IMR-90 (cell line): ENCODE measurements around the gene SLC39A11. TPM values are rescaled to one million over a fixed set of nuclear protein-coding genes. Genes with fewer than 3 reads are reported as not detected.
A peak's percentile ranks its signal among the peaks of the same experiment; 100 is the strongest.

Experiments
- ATAC-seq: fragments of 200-7000 bp; cut with Tn5 transposase; 2 replicates; pipeline ENCODE4 v1.9.1; 2020; ENCODE audit warnings: low read depth, mild to moderate bottlenecking, moderate library complexity
- BruUV-seq: library from RNA; stranded (reverse); fragments of 400-500 nt; replicated peaks from 2 replicates; lab custom pipeline; 2021; lab: Mats Ljungman, UMichigan
- CTCF ChIA-PET: fragments of 300-600 bp; formaldehyde crosslinking; extraction: SDS; loops from one replicate; lab custom pipeline; 2021; ENCODE audit warnings: antibody characterized with exemption; lab: Yijun Ruan, JAX
- POLR2A ChIA-PET: fragments of 300-600 bp; sonication (Branson Sonifier 250); formaldehyde crosslinking; loops from one replicate; lab custom pipeline; 2022; ENCODE audit warnings: antibody characterized with exemption; ENCODE audit not compliant: unreplicated experiment; lab: Charles Lee
- DNase-seq: peaks from one replicate; pipeline ENCODE4 v3.0.0; 2013
- H2AFZ ChIP-seq: replicated peaks from 2 replicates; pipeline ENCODE3; 2013; ENCODE audit warnings: low read length, mild to moderate bottlenecking; ENCODE audit not compliant: poor library complexity
- H2AK5ac ChIP-seq: 2 replicates; pipeline ENCODE4 v1.6.1; 2013; ENCODE audit warnings: low read depth, low read length, inconsistent platforms
- H2AK9ac ChIP-seq: replicated peaks from 2 replicates; pipeline ENCODE3; 2013; ENCODE audit warnings: mild to moderate bottlenecking, low read depth, low read length, moderate library complexity; ENCODE audit not compliant: poor library complexity
- H2BK120ac ChIP-seq: 2 replicates; pipeline ENCODE4 v1.6.1; 2013; ENCODE audit warnings: low read depth, low read length, inconsistent platforms
- H2BK15ac ChIP-seq: 3 replicates; pipeline ENCODE4 v1.6.1; 2013; ENCODE audit warnings: low read depth, low read length, inconsistent platforms
- H2BK20ac ChIP-seq: 2 replicates; pipeline ENCODE4 v1.6.1; 2013; ENCODE audit warnings: low read depth, mild to moderate bottlenecking, inconsistent platforms, low read length, moderate library complexity
- H2BK5ac ChIP-seq: 2 replicates; pipeline ENCODE4 v1.6.1; 2013; ENCODE audit warnings: mild to moderate bottlenecking, low read depth, low read length, inconsistent platforms; ENCODE audit not compliant: poor library complexity, severe bottlenecking
- H3K14ac ChIP-seq: replicated peaks from 2 replicates; pipeline ENCODE4 v1.6.1; 2013; ENCODE audit warnings: low read depth, low read length, inconsistent platforms
- H3K18ac ChIP-seq: 2 replicates; pipeline ENCODE4 v1.6.1; 2013; ENCODE audit warnings: low read depth, low read length, control low read depth
- H3K23ac ChIP-seq: 2 replicates; pipeline ENCODE4 v1.6.1; 2013; ENCODE audit warnings: low read depth, low read length, inconsistent platforms
- H3K27ac ChIP-seq: 2 replicates; pipeline ENCODE4 v1.5.1; 2013; ENCODE audit warnings: mild to moderate bottlenecking, control low read depth, low read length; ENCODE audit not compliant: insufficient read depth
- H3K27me3 ChIP-seq: 2 replicates; pipeline ENCODE4 v1.6.1; 2013; ENCODE audit warnings: low read length; ENCODE audit not compliant: control insufficient read depth, insufficient read depth
- H3K36me3 ChIP-seq: 2 replicates; pipeline ENCODE4 v1.6.1; 2013; ENCODE audit warnings: low read length, mixed read lengths; ENCODE audit not compliant: control insufficient read depth, insufficient read depth
- H3K4ac ChIP-seq: 2 replicates; pipeline ENCODE4 v1.6.1; 2013; ENCODE audit warnings: low read depth, low read length, inconsistent platforms
- H3K4me1 ChIP-seq: 2 replicates; pipeline ENCODE4 v1.6.1; 2013; ENCODE audit warnings: low read length, mixed read lengths; ENCODE audit not compliant: control insufficient read depth, insufficient read depth
- H3K4me2 ChIP-seq: 2 replicates; pipeline ENCODE4 v1.6.1; 2013; ENCODE audit warnings: low read depth, mild to moderate bottlenecking, control low read depth, low read length, moderate library complexity
- H3K4me3 ChIP-seq: 2 replicates; pipeline ENCODE4 v1.5.1; 2013; ENCODE audit warnings: low read depth, mild to moderate bottlenecking, control low read depth, low read length, moderate library complexity; ENCODE audit not compliant: insufficient read depth
- H3K56ac ChIP-seq: 2 replicates; pipeline ENCODE4 v1.6.1; 2013; ENCODE audit warnings: low read length, inconsistent platforms; ENCODE audit not compliant: insufficient read depth; ENCODE audit errors: extremely low read depth
- H3K79me1 ChIP-seq, 2 experiments: 2 replicates each; pipeline ENCODE4 v1.6.1; 2013; ENCODE audit warnings: low read length in 2 of 2, inconsistent platforms in 1 of 2, low read depth in 1 of 2
- H3K9ac ChIP-seq: 2 replicates; pipeline ENCODE4 v1.6.1; 2013; ENCODE audit warnings: low read depth, low read length, control low read depth
- H3K9me1 ChIP-seq: 2 replicates; pipeline ENCODE4 v1.6.1; 2013; ENCODE audit warnings: low read length, inconsistent platforms; ENCODE audit not compliant: insufficient read depth
- H3K9me3 ChIP-seq: 2 replicates; pipeline ENCODE4 v1.6.1; 2013; ENCODE audit warnings: low read length; ENCODE audit not compliant: control insufficient read depth, insufficient read depth
- H4K20me1 ChIP-seq: 2 replicates; pipeline ENCODE4 v1.6.1; 2013; ENCODE audit warnings: low read length, inconsistent platforms; ENCODE audit not compliant: insufficient read depth
- H4K5ac ChIP-seq: 2 replicates; pipeline ENCODE4 v1.6.1; 2013; ENCODE audit warnings: mild to moderate bottlenecking, low read depth, low read length, control low read depth
- H4K8ac ChIP-seq, 2 experiments: 2 replicates each; pipeline ENCODE4 v1.6.1; 2013; ENCODE audit warnings: low read depth in 2 of 2, low read length in 2 of 2, control low read depth in 1 of 2, inconsistent platforms in 1 of 2
- H4K91ac ChIP-seq: 2 replicates; pipeline ENCODE4 v1.6.1; 2013; ENCODE audit warnings: low read depth, low read length, inconsistent platforms; ENCODE audit not compliant: insufficient read depth
- MAZ ChIP-seq: IDR thresholded peaks from 2 replicates; pipeline ENCODE4 v1.6.1; 2012; ENCODE audit warnings: low read depth, mild to moderate bottlenecking, low read length, improper control_type of control experiment, moderate library complexity, borderline replicate concordance
- RAD21 ChIP-seq: IDR thresholded peaks from 2 replicates; pipeline ENCODE4 v1.6.1; 2012; ENCODE audit warnings: low read length, improper control_type of control experiment
- WGBS, 2 experiments: methylation state at CpG; one replicate each; pipeline versions ENCODE4 v1.1.5 to v1.1.7; 2013; ENCODE audit warnings: missing lambda C conversion rate in 2 of 2; ENCODE audit not compliant: insufficient read length in 1 of 2; ENCODE audit errors: extremely low coverage in 2 of 2; 5-methylcytosine and 5-hydroxymethylcytosine counted together
- dilution Hi-C: fragments of 300-500 bp; cut with HindIII; formaldehyde crosslinking; loops from one replicate; pipeline ENCODE4 v1.14.3; 2018; ENCODE audit warnings: low sequenced_read_pairs; ENCODE audit not compliant: unreplicated experiment
- in situ Hi-C: fragments of 300-500 bp; cut with MboI; formaldehyde crosslinking; loops from 3 replicates; pipeline ENCODE4 v1.14.3; 2019; ENCODE audit warnings: low sequenced_read_pairs, inconsistent platforms, mixed read lengths
- intact Hi-C: fragments of 100-400 bp; cut with micrococcal nuclease; formaldehyde crosslinking; loops from 2 replicates; pipeline ENCODE4 v1.10.0; 2022
- polyA plus RNA-seq, 3 experiments: library from polyadenylated mRNA; depleted of rRNA; stranded (reverse); fragments of >200 nt; gene quantifications; 2 replicates each; pipeline ENCODE4 v1.2.3, GENCODE V29; 2012; ENCODE audit warnings: low replicate concordance in 1 of 3
- total RNA-seq: library from RNA; depleted of rRNA; stranded (reverse); fragments of >200 nt; gene quantifications from 2 replicates; pipeline ENCODE4 v1.2.3, GENCODE V29; 2012

SLC39A11 gene
- total and polyA plus RNA-seq, 2 of the 4 experiments (the other 2 are of a cell fraction): 8.8 to 14.3 TPM

GRCh38 chr17:72614871-72615626, 477.4 kb downstream of the SLC39A11 start:
- H3K27me3 ChIP-seq: peaks cover 10% of the 10 kb centered on the region
- dilution Hi-C loops: no loop called here
- H3K79me1 ChIP-seq: no peaks in the 10 kb centered on the region
- H2BK5ac ChIP-seq: no peak overlapping the region
- intact Hi-C loops: no loop called here
- no peak overlapping the region for H3K23ac ChIP-seq
- no peak overlapping the region; the same call in 1 of the 2 replicates for H4K91ac ChIP-seq
- H3K36me3 ChIP-seq: no peaks in the 10 kb centered on the region
- H2AFZ ChIP-seq: peak overlapping the region; percentile 41
- POLR2A ChIA-PET: no interaction called here
- peak overlapping the region in 1 of 2 experiments; percentile 42; a peak in 1 of 4 replicates for H4K8ac ChIP-seq
- H3K4me2 ChIP-seq: no peak overlapping the region
- H3K56ac ChIP-seq: no peak overlapping the region
- no peak overlapping the region for H3K4me3 ChIP-seq
- 0 out of 2 replicates have a peak overlapping the region, but pooled peaks have one; percentile 24 for H2AK5ac ChIP-seq
- H3K4ac ChIP-seq: peak overlapping the region; percentile 83
- peak overlapping the region; percentile 62 for H2BK120ac ChIP-seq
- no peaks in the 10 kb centered on the region for H4K20me1 ChIP-seq
- no CpG with 5 or more reads among the region's 20 CpGs for WGBS, 2 experiments
- peak overlapping the region; percentile 81 for H2AK9ac ChIP-seq
- DNase-seq (peak; percentile 74), ATAC-seq (peak; percentile 39)
- no peak overlapping the region for H3K9ac ChIP-seq
- H3K27ac ChIP-seq: no peak overlapping the region
- CTCF ChIA-PET: no interaction called here
- H2BK15ac ChIP-seq: no peak overlapping the region
- peaks cover 12% of the 10 kb centered on the region for H3K4me1 ChIP-seq
- H3K14ac ChIP-seq: peak overlapping the region; percentile 30
- peak overlapping the region; percentile 5; the same call in 1 of the 2 replicates for H2BK20ac ChIP-seq
- no peak overlapping the region for H4K5ac ChIP-seq
- in situ Hi-C loops: no loop called here
- H3K18ac ChIP-seq: peak overlapping the region; percentile 50; the same call in 1 of the 2 replicates
- TF ChIP-seq MAZ: no peak
- no peak for TF ChIP-seq RAD21
- BruUV-seq: no TSS peak
- peaks cover 2% of the 10 kb centered on the region; the same call in 1 of the 2 replicates for H3K9me3 ChIP-seq
- peaks cover 13% of the 10 kb centered on the region; the same call in 1 of the 2 replicates for H3K9me1 ChIP-seq
